Activated T-helper 2 cell treated with anti-CD3 and anti-CD28 coated beads, Interferon-gamma antibody, Interleukin-2, Interleukin-4, amounts not matched to agents 10 μg/mL and 5 μg/mL and 100 μg/mL, durations not matched to agents 14 hours and 24 hours and 36 hours (primary cell): ENCODE measurements around the gene ZBTB16. TPM values are rescaled to one million over a fixed set of nuclear protein-coding genes. Genes with fewer than 3 reads are reported as not detected.

Source experiments
- DNase-seq: peaks from one replicate; pipeline ENCODE4 v3.0.0; 2021; ENCODE audit warnings: low spot score
- H3K27ac Mint-ChIP-seq: one replicate; pipeline ENCODE4 v1.8.0; 2021; ENCODE audit warnings: mixed read lengths
- H3K27me3 Mint-ChIP-seq: one replicate; pipeline ENCODE4 v1.8.0; 2021; ENCODE audit warnings: low read depth, mixed read lengths
- H3K36me3 Mint-ChIP-seq: one replicate; pipeline ENCODE4 v1.8.0; 2021; ENCODE audit warnings: low read depth, mixed read lengths
- H3K4me1 Mint-ChIP-seq: one replicate; pipeline ENCODE4 v1.8.0; 2021; ENCODE audit warnings: low read depth, mixed read lengths
- H3K4me3 Mint-ChIP-seq: one replicate; pipeline ENCODE4 v1.8.0; 2021; ENCODE audit warnings: low read depth, mild to moderate bottlenecking, moderate library complexity, mixed read lengths
- H3K9me3 Mint-ChIP-seq: one replicate; pipeline ENCODE4 v1.8.0; 2021; ENCODE audit warnings: mixed read lengths
- intact Hi-C: fragments of 100-400 bp; cut with micrococcal nuclease; formaldehyde crosslinking; loops from one replicate; pipeline ENCODE4 v1.15.1; 2023
- total RNA-seq: library from RNA; stranded (reverse); gene quantifications from 2 replicates; pipeline ENCODE4 v1.2.3, GENCODE V29; 2022

Gene ZBTB16, protein sequence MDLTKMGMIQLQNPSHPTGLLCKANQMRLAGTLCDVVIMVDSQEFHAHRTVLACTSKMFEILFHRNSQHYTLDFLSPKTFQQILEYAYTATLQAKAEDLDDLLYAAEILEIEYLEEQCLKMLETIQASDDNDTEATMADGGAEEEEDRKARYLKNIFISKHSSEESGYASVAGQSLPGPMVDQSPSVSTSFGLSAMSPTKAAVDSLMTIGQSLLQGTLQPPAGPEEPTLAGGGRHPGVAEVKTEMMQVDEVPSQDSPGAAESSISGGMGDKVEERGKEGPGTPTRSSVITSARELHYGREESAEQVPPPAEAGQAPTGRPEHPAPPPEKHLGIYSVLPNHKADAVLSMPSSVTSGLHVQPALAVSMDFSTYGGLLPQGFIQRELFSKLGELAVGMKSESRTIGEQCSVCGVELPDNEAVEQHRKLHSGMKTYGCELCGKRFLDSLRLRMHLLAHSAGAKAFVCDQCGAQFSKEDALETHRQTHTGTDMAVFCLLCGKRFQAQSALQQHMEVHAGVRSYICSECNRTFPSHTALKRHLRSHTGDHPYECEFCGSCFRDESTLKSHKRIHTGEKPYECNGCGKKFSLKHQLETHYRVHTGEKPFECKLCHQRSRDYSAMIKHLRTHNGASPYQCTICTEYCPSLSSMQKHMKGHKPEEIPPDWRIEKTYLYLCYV
- 2.8 and 2.9 TPM in 2 replicates for total RNA-seq

DNA sequence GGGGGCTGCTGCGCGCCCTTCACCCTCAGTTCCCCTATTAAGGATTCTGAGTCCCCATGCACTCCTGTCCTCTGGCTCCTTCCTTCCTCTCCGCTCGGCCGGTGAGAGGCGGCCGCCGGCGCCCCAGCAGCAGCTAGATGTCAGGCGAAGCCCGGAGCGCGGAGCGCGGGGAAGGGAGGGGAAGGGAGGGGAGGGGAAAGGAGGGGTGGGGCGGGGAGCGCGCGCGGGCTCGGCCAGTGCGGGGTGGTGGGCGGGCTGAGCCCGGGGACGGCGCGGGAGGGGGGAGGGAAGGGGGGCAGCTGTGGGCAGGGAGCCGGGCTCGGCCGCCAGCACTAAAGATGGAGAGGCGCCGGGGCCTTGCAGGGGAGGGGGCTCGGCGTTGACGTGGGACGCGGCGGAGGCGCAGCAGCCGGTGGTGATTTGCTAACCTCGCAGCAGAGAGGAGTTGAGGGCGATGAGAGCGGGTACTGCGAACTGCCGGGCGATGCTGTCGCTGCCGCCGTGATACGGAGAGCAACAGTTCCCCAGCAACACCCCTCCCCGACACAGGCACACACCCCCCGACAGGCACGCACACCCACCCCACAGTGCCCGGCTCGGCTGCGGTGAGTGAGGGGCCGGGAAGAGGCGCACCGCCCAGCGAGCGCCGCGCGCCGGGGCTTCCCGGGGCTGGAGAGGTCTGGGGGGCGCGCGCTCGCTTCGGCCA, at the start of gene ZBTB16:
TSS of gene ZBTB16 (plus strand) at position 434 of the 706 bp plus-strand sequence. CDS start 3,590 bp downstream, outside the sequence.
- intact Hi-C loops = no loop called here
- peak within 1 kb of the TSS; percentile 18 for H3K27ac Mint-ChIP-seq
- no peaks in the 10 kb centered on the region for H3K9me3 Mint-ChIP-seq
- H3K4me1 Mint-ChIP-seq = peaks cover 8% of the 10 kb centered on the region
- H3K27me3 Mint-ChIP-seq = peaks cover 71% of the 10 kb centered on the region
- peak; percentile 54 for DNase-seq
- H3K4me3 Mint-ChIP-seq = peak within 1 kb of the TSS; percentile 81
- H3K36me3 Mint-ChIP-seq = no peaks in the 10 kb centered on the region

DNA sequence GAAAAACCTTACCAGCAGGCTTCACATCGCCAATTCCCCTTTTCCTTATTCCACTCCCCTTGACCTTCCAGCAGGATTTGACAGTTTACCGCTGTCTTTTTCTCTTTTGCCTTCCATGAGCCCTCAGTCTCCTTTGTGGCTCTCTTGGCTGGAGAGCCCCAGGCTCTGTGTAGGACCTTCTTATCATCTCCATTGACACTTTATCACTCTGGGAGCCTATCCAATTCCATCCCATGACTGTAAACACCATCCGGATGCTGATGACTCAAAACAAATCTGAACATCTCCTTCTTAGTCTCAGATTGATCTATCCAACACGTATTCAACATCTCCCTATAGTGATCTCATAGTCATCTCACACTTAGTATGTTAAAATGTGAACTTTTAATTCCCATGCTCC, 48.6 kb upstream of the ZBTB16 start:
- H3K27ac Mint-ChIP-seq = no peak overlapping the region
- peaks cover 24% of the 10 kb centered on the region for H3K27me3 Mint-ChIP-seq
- H3K4me3 Mint-ChIP-seq = no peak overlapping the region
- no peaks in the 10 kb centered on the region for H3K4me1 Mint-ChIP-seq
- intact Hi-C loops = no loop called here
- H3K36me3 Mint-ChIP-seq = no peaks in the 10 kb centered on the region
- no peak for DNase-seq
- H3K9me3 Mint-ChIP-seq = no peaks in the 10 kb centered on the region

DNA sequence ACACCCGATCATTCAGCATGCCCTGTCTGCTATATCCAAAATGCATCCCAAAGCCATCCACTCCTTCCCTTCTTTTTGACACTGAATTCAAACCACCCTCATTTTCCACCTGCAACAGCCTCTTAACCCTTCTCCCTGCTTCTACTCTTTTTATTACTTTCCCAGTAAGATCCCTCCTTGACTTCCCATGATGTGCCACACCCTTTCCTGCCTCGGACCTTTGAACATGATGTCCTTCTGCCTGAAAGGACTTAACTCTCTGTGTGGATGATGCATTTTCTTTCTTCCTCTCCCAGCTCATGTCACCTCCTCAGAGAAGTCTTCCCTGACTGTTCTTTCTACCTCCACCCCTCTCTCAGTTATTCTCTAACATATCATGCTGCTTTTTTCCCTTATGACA, 48.1 kb upstream of the ZBTB16 start:
- H3K4me1 Mint-ChIP-seq = no peaks in the 10 kb centered on the region
- intact Hi-C loops = no loop called here

DNA sequence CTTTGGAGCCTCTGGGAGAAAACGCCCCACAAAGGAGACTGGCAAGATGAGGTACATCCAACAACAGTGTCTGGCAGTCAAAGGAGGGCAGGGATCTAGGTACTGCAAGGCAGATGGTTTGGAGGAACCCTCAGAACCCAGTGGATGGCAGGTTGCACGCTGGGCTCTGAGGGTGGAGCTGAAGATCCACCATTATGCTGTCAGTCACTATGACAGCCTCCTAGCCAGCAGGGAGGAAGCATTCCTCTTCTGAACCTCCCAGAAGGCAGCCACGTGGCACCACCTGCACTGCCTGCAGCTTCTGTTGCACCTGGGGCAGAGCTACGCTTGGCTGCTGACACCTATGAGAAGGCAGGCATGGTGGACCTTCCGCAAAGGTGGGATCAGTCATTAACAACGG, 44.4 kb upstream of the ZBTB16 start:
- no peak for DNase-seq
- H3K36me3 Mint-ChIP-seq = no peaks in the 10 kb centered on the region
- intact Hi-C loops = no loop called here
- peaks cover 11% of the 10 kb centered on the region for H3K27me3 Mint-ChIP-seq
- no peak overlapping the region for H3K27ac Mint-ChIP-seq
- no peak overlapping the region for H3K4me3 Mint-ChIP-seq
- no peaks in the 10 kb centered on the region for H3K4me1 Mint-ChIP-seq
- H3K9me3 Mint-ChIP-seq = no peaks in the 10 kb centered on the region

More for the DNA sequence above, 48.1 kb upstream of the ZBTB16 start:
- Mint-ChIP-seq H3K27ac (no peak overlapping the region), H3K4me3 (no peak overlapping the region), H3K9me3 (no peaks in the 10 kb centered on the region), H3K36me3 (no peaks in the 10 kb centered on the region), H3K27me3 (peaks cover 24% of the 10 kb centered on the region)
- no peak for DNase-seq

DNA sequence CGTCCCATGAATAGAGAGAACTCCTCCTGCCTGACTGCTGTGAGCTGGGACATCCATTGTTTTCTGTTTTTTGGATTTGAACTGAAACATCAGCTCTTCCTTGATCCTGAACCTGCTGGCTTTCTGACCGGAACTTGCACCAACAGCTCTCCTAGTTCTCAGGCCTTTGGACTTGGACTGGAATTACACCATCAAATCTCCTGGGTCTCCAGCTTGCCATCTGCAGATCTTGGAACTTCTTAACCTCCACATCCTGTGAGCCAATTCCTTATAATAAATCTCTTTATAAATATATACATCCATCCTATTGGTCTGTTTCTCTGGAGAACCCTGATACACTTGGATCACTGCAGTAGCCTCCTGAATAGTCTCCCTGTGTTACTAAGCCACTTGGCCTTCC, 42.5 kb upstream of the ZBTB16 start:
- no peaks in the 10 kb centered on the region for H3K9me3 Mint-ChIP-seq
- DNase-seq = no peak
- intact Hi-C loops = no loop called here
- no peaks in the 10 kb centered on the region for H3K36me3 Mint-ChIP-seq
- no peak overlapping the region for H3K27ac Mint-ChIP-seq
- H3K4me3 Mint-ChIP-seq = no peak overlapping the region
- peaks cover 2% of the 10 kb centered on the region for H3K27me3 Mint-ChIP-seq
- H3K4me1 Mint-ChIP-seq = no peaks in the 10 kb centered on the region

DNA sequence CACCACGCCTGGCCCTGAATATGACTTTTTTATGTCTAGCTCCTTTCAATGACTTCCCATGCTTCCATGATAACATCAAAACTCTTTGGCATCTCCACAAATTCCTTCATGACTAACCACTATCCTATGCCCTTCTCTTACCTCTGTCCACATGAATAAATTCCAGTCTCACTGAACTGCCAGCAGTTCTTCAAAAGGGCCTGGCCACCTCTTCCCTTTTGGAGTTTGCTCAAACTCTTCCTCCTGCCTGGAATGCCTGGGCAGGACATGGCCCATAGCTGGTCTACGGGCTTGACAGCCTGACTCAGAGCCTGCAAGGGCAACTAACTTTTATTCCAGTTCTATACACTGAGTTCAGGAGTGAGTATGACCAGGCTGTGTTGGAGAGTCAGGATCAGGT, 41.8 kb upstream of the ZBTB16 start:
- no peak for DNase-seq
- no peak overlapping the region for H3K4me3 Mint-ChIP-seq
- intact Hi-C loops = no loop called here
- H3K27me3 Mint-ChIP-seq = no peaks in the 10 kb centered on the region
- H3K9me3 Mint-ChIP-seq = no peaks in the 10 kb centered on the region
- H3K27ac Mint-ChIP-seq = no peak overlapping the region
- no peaks in the 10 kb centered on the region for H3K36me3 Mint-ChIP-seq
- H3K4me1 Mint-ChIP-seq = no peaks in the 10 kb centered on the region

DNA sequence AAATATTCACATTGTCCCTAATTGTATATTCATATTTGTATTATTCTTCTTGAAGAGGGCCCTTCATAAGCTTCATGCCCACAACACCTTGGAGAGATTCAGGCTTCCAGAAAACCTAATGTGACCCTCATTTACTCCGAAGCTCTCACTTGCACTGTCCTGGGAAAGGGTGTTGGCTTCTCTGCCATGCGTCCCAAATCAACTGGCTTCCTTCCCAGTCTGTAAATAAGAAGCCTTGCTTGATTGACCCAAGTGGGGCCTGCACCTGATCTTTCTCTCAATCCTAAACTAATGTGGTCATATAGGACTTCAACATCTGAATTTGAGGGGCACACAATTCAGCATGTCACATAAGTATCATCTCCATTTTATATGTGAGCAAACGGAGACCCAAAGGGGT, 40.5 kb upstream of the ZBTB16 start:
- H3K36me3 Mint-ChIP-seq = no peaks in the 10 kb centered on the region
- no peaks in the 10 kb centered on the region for H3K4me1 Mint-ChIP-seq
- no peak overlapping the region for H3K4me3 Mint-ChIP-seq
- H3K9me3 Mint-ChIP-seq = no peaks in the 10 kb centered on the region
- intact Hi-C loops = no loop called here
- H3K27ac Mint-ChIP-seq = no peak overlapping the region
- peaks cover 2% of the 10 kb centered on the region for H3K27me3 Mint-ChIP-seq
- DNase-seq = no peak

DNA sequence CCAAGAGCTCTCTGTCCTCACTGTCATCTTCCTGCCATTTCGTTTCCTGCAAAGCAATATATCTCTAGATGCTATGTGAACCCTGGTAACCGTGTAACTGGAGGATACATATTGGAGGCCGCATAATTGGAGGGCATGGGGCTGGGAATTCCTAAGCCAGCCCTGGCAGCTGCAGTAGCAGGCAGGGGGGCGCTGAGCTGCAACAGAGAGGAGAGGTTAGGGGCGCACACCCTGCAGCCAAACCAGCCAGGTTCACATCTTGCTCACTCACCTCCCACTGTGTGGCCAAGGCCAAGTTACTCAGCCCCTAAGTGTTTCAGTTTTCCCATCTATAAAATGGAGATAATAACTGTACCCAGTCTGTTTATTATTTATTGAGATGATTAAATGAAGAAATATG, 39.9 kb upstream of the ZBTB16 start:
- no peak overlapping the region for H3K27ac Mint-ChIP-seq
- no peaks in the 10 kb centered on the region for H3K9me3 Mint-ChIP-seq
- no peak overlapping the region for H3K4me3 Mint-ChIP-seq
- no peaks in the 10 kb centered on the region for H3K36me3 Mint-ChIP-seq
- DNase-seq = no peak
- intact Hi-C loops = no loop called here
- peaks cover 2% of the 10 kb centered on the region for H3K27me3 Mint-ChIP-seq
- H3K4me1 Mint-ChIP-seq = no peaks in the 10 kb centered on the region

DNA sequence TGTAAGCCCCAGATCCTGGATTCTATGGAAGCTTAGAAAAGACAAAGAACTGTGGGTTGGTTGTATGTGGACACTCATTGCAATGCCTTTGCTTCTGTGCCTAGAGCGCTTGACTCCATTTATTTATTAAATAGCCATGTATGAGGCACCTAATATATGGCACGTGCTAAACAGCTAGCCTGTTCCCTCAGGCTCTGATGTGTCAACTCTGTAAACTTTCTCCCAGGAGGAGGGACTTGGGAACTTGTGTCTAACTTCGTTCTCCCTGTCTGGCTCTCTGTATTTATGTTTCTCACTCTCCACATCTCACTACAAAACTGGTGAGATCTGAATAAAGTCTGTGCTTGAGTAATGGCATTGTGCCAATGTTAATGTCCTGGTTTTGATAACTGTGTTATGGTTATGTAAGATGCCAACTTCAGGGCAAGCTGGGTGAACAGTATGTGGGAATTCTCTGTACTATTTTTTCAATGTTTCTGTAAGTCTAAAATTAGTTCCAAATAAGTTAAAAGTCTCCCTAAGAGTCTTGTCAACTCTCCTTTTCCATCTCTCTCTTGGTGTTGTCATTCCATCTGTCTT, 34.1 kb upstream of the ZBTB16 start:
- peaks cover 23% of the 10 kb centered on the region for H3K27me3 Mint-ChIP-seq
- no peaks in the 10 kb centered on the region for H3K4me1 Mint-ChIP-seq
- H3K36me3 Mint-ChIP-seq = no peaks in the 10 kb centered on the region
- intact Hi-C loops = no loop called here
- DNase-seq = no peak
- no peaks in the 10 kb centered on the region for H3K9me3 Mint-ChIP-seq
- no peak overlapping the region for H3K4me3 Mint-ChIP-seq
- no peak overlapping the region for H3K27ac Mint-ChIP-seq

DNA sequence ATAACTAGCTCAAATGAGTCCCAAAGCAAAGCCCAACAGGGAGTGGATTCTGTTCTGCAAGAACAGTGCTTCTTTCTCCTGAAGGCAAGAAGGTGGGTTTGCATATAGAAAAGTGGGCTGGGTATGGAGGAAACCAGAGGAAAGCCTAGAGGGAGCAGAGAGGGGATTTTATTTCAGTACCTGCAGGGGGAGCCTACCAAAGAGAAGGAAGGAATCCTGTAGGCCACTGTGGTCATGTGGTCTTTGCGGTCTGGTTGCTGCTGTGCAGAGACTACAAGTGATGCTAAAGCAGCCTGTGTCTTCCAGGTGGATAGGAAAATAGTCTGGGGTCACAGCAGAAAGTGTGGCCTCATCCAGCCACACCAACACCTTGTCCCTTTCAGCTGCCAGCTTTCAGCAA, 33.2 kb upstream of the ZBTB16 start:
- Mint-ChIP-seq H3K36me3 (no peaks in the 10 kb centered on the region), H3K4me1 (no peaks in the 10 kb centered on the region), H3K9me3 (no peaks in the 10 kb centered on the region), H3K4me3 (no peak overlapping the region), H3K27me3 (peaks cover 25% of the 10 kb centered on the region), H3K27ac (no peak overlapping the region)
- intact Hi-C loops = no loop called here
- DNase-seq = peak; percentile 16

DNA sequence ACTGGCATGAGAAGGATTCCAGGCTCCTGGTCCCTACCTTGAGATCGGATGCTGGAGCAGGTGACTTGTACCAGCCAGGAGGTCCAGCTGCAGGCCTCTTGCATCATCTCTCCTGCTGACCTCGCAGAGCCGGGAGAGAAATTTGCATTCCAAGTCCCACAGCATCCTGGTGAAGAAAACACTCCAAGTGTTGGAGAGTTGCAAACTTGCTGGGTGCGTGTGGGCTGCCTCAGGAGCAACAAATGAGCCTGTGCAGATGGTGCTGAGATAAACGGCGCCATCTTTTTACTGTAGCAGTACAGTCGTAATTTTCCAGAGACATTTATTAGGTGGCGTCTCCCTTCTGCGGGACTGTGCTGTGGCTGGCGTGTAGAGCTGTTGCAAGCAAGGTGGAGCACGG, 32.1 kb upstream of the ZBTB16 start:
- H3K36me3 Mint-ChIP-seq = no peaks in the 10 kb centered on the region
- H3K4me3 Mint-ChIP-seq = no peak overlapping the region
- H3K9me3 Mint-ChIP-seq = no peaks in the 10 kb centered on the region
- H3K27me3 Mint-ChIP-seq = peaks cover 25% of the 10 kb centered on the region
- no peak for DNase-seq
- no peak overlapping the region for H3K27ac Mint-ChIP-seq
- intact Hi-C loops = no loop called here
- no peaks in the 10 kb centered on the region for H3K4me1 Mint-ChIP-seq

DNA sequence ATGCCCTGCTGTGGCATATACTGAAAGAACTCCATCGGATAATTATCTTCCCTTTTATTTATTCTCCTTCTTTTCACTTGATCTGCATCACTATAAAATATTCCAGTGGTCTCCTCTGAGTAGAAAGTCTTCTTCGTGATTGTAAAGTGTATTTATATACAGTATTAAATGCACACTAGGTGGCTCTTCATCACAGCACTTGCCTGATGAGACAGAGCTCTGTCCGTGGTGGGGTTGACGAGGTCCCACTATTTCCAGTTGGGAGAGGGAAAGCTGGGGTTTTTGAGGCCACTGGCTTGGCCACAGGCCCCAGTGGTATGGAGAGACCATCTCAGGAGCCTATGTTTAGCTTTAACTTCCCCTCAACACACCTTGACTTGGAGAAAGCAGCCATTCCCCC, 31.6 kb upstream of the ZBTB16 start:
- Mint-ChIP-seq H3K27me3 (peaks cover 23% of the 10 kb centered on the region), H3K4me3 (no peak overlapping the region), H3K4me1 (no peaks in the 10 kb centered on the region), H3K27ac (no peak overlapping the region), H3K36me3 (no peaks in the 10 kb centered on the region), H3K9me3 (no peaks in the 10 kb centered on the region)
- DNase-seq = no peak
- intact Hi-C loops = no loop called here
